Calu3 (cell line): ENCODE measurements around the gene XCR1. TPM values are rescaled to one million over a fixed set of nuclear protein-coding genes. Genes with fewer than 3 reads are reported as not detected.
A peak's percentile ranks its signal among the peaks of the same experiment; 100 is the strongest.

Source experiments
- BruUV-seq: library from RNA; stranded (reverse); fragments of 400-500 nt; replicated peaks from 2 replicates; lab custom pipeline; 2021; lab: Mats Ljungman, UMichigan
- CTCF ChIA-PET: fragments of 300-600 bp; sonication (Branson Sonifier 250); formaldehyde crosslinking; loops from one replicate; lab custom pipeline; 2022; ENCODE audit warnings: antibody characterized with exemption; lab: Charles Lee
- DNase-seq: peaks from one replicate; pipeline ENCODE4 v3.0.0; 2022
- H3K27ac Mint-ChIP-seq: one replicate; pipeline ENCODE4 v1.8.0; 2022; ENCODE audit warnings: mixed read lengths; ENCODE audit not compliant: unreplicated experiment
- H3K27me3 Mint-ChIP-seq: one replicate; pipeline ENCODE4 v1.8.0; 2022; ENCODE audit warnings: mixed read lengths; ENCODE audit not compliant: unreplicated experiment
- H3K36me3 Mint-ChIP-seq: one replicate; pipeline ENCODE4 v1.8.0; 2022; ENCODE audit warnings: mild to moderate bottlenecking, moderate library complexity, mixed read lengths; ENCODE audit not compliant: insufficient read depth, unreplicated experiment
- H3K4me1 Mint-ChIP-seq: one replicate; pipeline ENCODE4 v1.8.0; 2022; ENCODE audit warnings: mild to moderate bottlenecking, low read depth, mixed read lengths; ENCODE audit not compliant: unreplicated experiment
- H3K4me3 Mint-ChIP-seq: one replicate; pipeline ENCODE4 v1.8.0; 2022; ENCODE audit warnings: mild to moderate bottlenecking, low read depth, moderate library complexity, mixed read lengths; ENCODE audit not compliant: unreplicated experiment
- H3K9me3 Mint-ChIP-seq: one replicate; pipeline ENCODE4 v1.8.0; 2022; ENCODE audit warnings: low read depth, mixed read lengths; ENCODE audit not compliant: unreplicated experiment
- CTCF ChIP-seq: fragments of 200-600 bp; IDR thresholded peaks from one replicate; pipeline ENCODE4 v1.8.0; 2022; ENCODE audit warnings: antibody characterized with exemption; ENCODE audit not compliant: unreplicated experiment
- intact Hi-C: fragments of 100-400 bp; cut with micrococcal nuclease; formaldehyde crosslinking; loops from one replicate; pipeline ENCODE4 v1.10.0; 2022; ENCODE audit not compliant: unreplicated experiment
- total RNA-seq: library from RNA; stranded (reverse); gene quantifications from 2 replicates; pipeline ENCODE4 v1.2.3, GENCODE V29; 2022

Gene XCR1
- total RNA-seq, 1 experiment from 2014 or later, result not detected

- BruUV-seq, result no TSS peak
- peaks cover 6% of the 10 kb centered on the region for H3K36me3 Mint-ChIP-seq
- no peak for TF ChIP-seq CTCF
- CTCF ChIA-PET, result no interaction called here
- peaks cover 28% of the 10 kb centered on the region for H3K4me1 Mint-ChIP-seq
- DNase-seq, result no peak
- intact Hi-C loops, result loop anchor here (5.0 kb wide), 1 partner anchor 89 kb away; no protein-coding TSS in a partner anchor
- no peak overlapping the region for H3K27ac Mint-ChIP-seq
- no peak overlapping the region for H3K4me3 Mint-ChIP-seq
- H3K9me3 Mint-ChIP-seq, result no peaks in the 10 kb centered on the region
- H3K27me3 Mint-ChIP-seq, result no peaks in the 10 kb centered on the region
Measured at GRCh38 chr3:45988362-45988761, 38.9 kb downstream of the XCR1 start.

- no peak for TF ChIP-seq CTCF
- intact Hi-C loops, result loop anchor here (5.0 kb wide), 1 partner anchor 90 kb away; no protein-coding TSS in a partner anchor
- Mint-ChIP-seq H3K27ac (no peak overlapping the region), H3K27me3 (no peaks in the 10 kb centered on the region), H3K4me1 (peaks cover 28% of the 10 kb centered on the region), H3K36me3 (peaks cover 10% of the 10 kb centered on the region), H3K4me3 (no peak overlapping the region), H3K9me3 (no peaks in the 10 kb centered on the region)
- BruUV-seq, result no TSS peak
- CTCF ChIA-PET, result no interaction called here
- no peak for DNase-seq
Measured at GRCh38 chr3:45987368-45988291, 39.7 kb downstream of the XCR1 start.

- Mint-ChIP-seq H3K27me3 (no peaks in the 10 kb centered on the region), H3K4me3 (peak overlapping the region; percentile 12), H3K36me3 (peaks cover 8% of the 10 kb centered on the region), H3K27ac (peak overlapping the region; percentile 37), H3K4me1 (peaks cover 28% of the 10 kb centered on the region), H3K9me3 (no peaks in the 10 kb centered on the region)
- BruUV-seq, result no TSS peak
- no peak for TF ChIP-seq CTCF
- peak; percentile 64 for DNase-seq
- intact Hi-C loops, result loop anchor here (5.0 kb wide), 1 partner anchor 91 kb away; no protein-coding TSS in a partner anchor
- CTCF ChIA-PET, result interaction anchor here (0.6 to 1.1 kb wide), 6 partner anchors 8 to 943 kb away, joined by 3 to 4 read pairs (median 3); partner anchors contain the start of genes CCR1 and FYCO1
Measured at GRCh38 chr3:45986303-45986982, 40.8 kb downstream of the XCR1 start.

GRCh38 chr3:45985532-45986302 lies 41.6 kb downstream of the XCR1 start:
- no peak for TF ChIP-seq CTCF
- CTCF ChIA-PET, result interaction anchor here (0.8 to 1.1 kb wide), 5 partner anchors 9 to 223 kb away, joined by 3 to 4 read pairs (median 3); partner anchors contain the start of genes CCR1 and FYCO1
- Mint-ChIP-seq H3K9me3 (no peaks in the 10 kb centered on the region), H3K27ac (peak overlapping the region; percentile 37), H3K4me3 (peak overlapping the region; percentile 12), H3K36me3 (peaks cover 5% of the 10 kb centered on the region), H3K27me3 (no peaks in the 10 kb centered on the region), H3K4me1 (peaks cover 28% of the 10 kb centered on the region)
- no TSS peak for BruUV-seq
- no peak for DNase-seq
- intact Hi-C loops, result loop anchor here (5.0 kb wide), 1 partner anchor 92 kb away; no protein-coding TSS in a partner anchor
